ACC112 (cell line): Measurements from ENCODE around the gene GOLGA6L10.

Source experiments
- H2AFZ ChIP-seq: fragments of 200-600 bp; sonication (generic); one replicate; pipeline ENCODE4 v1.6.0; 2017; ENCODE audit warnings: antibody characterized with exemption, low read length; ENCODE audit not compliant: unreplicated experiment
- H3K27ac ChIP-seq: fragments of 200-600 bp; sonication (generic); 2 replicates; pipeline ENCODE4 v1.5.1; 2014; ENCODE audit warnings: low read depth, mild to moderate bottlenecking, antibody characterized with exemption, low read length, moderate library complexity
- H3K27me3 ChIP-seq: fragments of 200-600 bp; sonication (generic); 2 replicates; pipeline ENCODE4 v1.6.1; 2014; ENCODE audit warnings: mild to moderate bottlenecking, antibody characterized with exemption, low read length, moderate library complexity, mixed read lengths; ENCODE audit not compliant: insufficient read depth
- H3K36me3 ChIP-seq: fragments of 200-600 bp; sonication (generic); 2 replicates; pipeline ENCODE4 v1.6.1; 2016; ENCODE audit warnings: mild to moderate bottlenecking, antibody characterized with exemption, low read length, moderate library complexity, mixed read lengths; ENCODE audit not compliant: insufficient read depth
- H3K4me1 ChIP-seq: fragments of 200-600 bp; sonication (generic); one replicate; pipeline ENCODE4 v1.6.1; 2016; ENCODE audit warnings: low read length, mixed read lengths; ENCODE audit not compliant: insufficient read depth, unreplicated experiment, control insufficient read depth
- H3K4me3 ChIP-seq: fragments of 200-600 bp; sonication (generic); 2 replicates; pipeline ENCODE4 v1.5.1; 2014; ENCODE audit warnings: mild to moderate bottlenecking, low read depth, low read length
- H3K79me2 ChIP-seq: fragments of 200-600 bp; sonication (generic); one replicate; pipeline ENCODE4 v1.6.0; 2016; ENCODE audit warnings: low read length; ENCODE audit not compliant: control insufficient read depth, unreplicated experiment, insufficient read depth

GOLGA6L10 gene

DNA sequence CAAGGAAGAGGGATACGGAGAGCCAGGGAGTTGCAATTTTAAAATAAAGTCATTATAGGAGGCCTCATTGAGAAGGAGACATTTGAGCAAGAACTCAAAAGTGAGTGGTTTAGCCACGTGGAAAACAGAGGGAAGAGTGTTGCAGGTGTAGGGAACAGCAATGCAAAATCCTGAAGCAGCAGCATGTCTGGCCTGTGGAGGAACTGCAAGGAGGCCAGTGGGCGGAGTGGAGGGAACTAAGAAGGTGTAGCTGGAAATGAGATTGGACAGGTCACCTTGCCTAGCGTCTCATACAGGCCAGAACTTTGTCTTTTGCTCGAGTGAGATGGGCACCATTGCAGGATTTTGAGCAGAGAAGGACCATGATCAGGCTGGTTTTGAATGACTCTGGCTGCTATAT lies 51.7 kb downstream of the GOLGA6L10 start:
- no peaks in the 10 kb centered on the region for H3K36me3 ChIP-seq
- no peaks in the 10 kb centered on the region for H3K27me3 ChIP-seq
- H3K4me3 ChIP-seq: no peak overlapping the region
- no peak overlapping the region for H3K27ac ChIP-seq
- no peak overlapping the region for H2AFZ ChIP-seq
- peaks cover 9% of the 10 kb centered on the region for H3K4me1 ChIP-seq
- H3K79me2 ChIP-seq: no peaks in the 10 kb centered on the region

DNA sequence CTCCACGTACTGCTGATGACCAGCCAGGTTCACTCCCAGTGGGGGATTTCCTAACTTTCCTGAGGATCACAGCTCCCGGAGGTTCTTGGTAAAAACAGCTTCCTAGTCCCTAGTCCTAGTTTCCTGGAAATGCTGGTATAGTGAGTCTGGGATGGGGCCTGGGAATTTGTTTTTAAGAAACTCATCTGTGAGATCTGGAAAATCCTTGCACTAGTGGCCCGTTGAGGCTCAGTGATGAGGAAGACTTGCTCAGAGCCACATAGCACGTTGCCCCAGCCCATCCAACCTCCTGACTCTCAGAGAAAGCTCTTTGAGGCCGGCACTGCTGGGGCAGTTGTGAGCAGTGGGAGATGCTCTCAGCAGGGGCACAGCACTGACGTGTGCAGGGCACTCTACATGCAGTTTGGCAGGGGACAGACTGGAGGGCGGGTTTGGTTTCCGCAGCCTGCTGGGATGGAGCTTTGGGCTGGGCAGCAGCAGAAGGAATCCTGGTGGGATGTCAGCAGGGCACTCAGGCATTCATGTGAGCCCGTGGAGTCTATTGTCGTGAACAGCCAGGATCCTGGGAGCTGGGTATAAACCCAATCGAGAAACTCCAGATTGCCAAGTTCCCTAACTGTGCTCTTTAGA lies 55.1 kb downstream of the GOLGA6L10 start:
- Histone ChIP-seq H2AFZ (no peak overlapping the region), H3K79me2 (no peaks in the 10 kb centered on the region), H3K27ac (no peak overlapping the region)

GRCh38 chr15:82292271-82292670 lies 57.0 kb downstream of the GOLGA6L10 start:
- no peaks in the 10 kb centered on the region for H3K79me2 ChIP-seq
- H2AFZ ChIP-seq: no peak overlapping the region
- no peak overlapping the region for H3K27ac ChIP-seq
- no peaks in the 10 kb centered on the region for H3K27me3 ChIP-seq
- H3K4me3 ChIP-seq: no peak overlapping the region
- H3K4me1 ChIP-seq: peaks cover 7% of the 10 kb centered on the region
- H3K36me3 ChIP-seq: no peaks in the 10 kb centered on the region

More for the DNA sequence above, 55.1 kb downstream of the GOLGA6L10 start:
- Histone ChIP-seq H3K27me3 (no peaks in the 10 kb centered on the region), H3K4me3 (no peak overlapping the region), H3K36me3 (no peaks in the 10 kb centered on the region), H3K4me1 (peaks cover 7% of the 10 kb centered on the region)
